IMR-90 (cell line): ENCODE results near the gene HIRA. TPM values are rescaled to one million over a fixed set of nuclear protein-coding genes. Genes with fewer than 3 reads are reported as not detected.

Experiments
- ATAC-seq: fragments of 200-7000 bp; cut with Tn5 transposase; 2 replicates; pipeline ENCODE4 v1.9.1; 2020; ENCODE audit warnings: low read depth, mild to moderate bottlenecking, moderate library complexity
- BruUV-seq: library from RNA; stranded (reverse); fragments of 400-500 nt; replicated peaks from 2 replicates; lab custom pipeline; 2021; lab: Mats Ljungman, UMichigan
- CTCF ChIA-PET: fragments of 300-600 bp; formaldehyde crosslinking; extraction: SDS; loops from one replicate; lab custom pipeline; 2021; ENCODE audit warnings: antibody characterized with exemption; lab: Yijun Ruan, JAX
- POLR2A ChIA-PET: fragments of 300-600 bp; sonication (Branson Sonifier 250); formaldehyde crosslinking; loops from one replicate; lab custom pipeline; 2022; ENCODE audit warnings: antibody characterized with exemption; ENCODE audit not compliant: unreplicated experiment; lab: Charles Lee
- DNase-seq: peaks from one replicate; pipeline ENCODE4 v3.0.0; 2013
- H2AFZ ChIP-seq: replicated peaks from 2 replicates; pipeline ENCODE3; 2013; ENCODE audit warnings: low read length, mild to moderate bottlenecking; ENCODE audit not compliant: poor library complexity
- H2AK5ac ChIP-seq: 2 replicates; pipeline ENCODE4 v1.6.1; 2013; ENCODE audit warnings: low read depth, low read length, inconsistent platforms
- H2AK9ac ChIP-seq: replicated peaks from 2 replicates; pipeline ENCODE3; 2013; ENCODE audit warnings: mild to moderate bottlenecking, low read depth, low read length, moderate library complexity; ENCODE audit not compliant: poor library complexity
- H2BK120ac ChIP-seq: 2 replicates; pipeline ENCODE4 v1.6.1; 2013; ENCODE audit warnings: low read depth, low read length, inconsistent platforms
- H2BK15ac ChIP-seq: 3 replicates; pipeline ENCODE4 v1.6.1; 2013; ENCODE audit warnings: low read depth, low read length, inconsistent platforms
- H2BK20ac ChIP-seq: 2 replicates; pipeline ENCODE4 v1.6.1; 2013; ENCODE audit warnings: low read depth, mild to moderate bottlenecking, inconsistent platforms, low read length, moderate library complexity
- H2BK5ac ChIP-seq: 2 replicates; pipeline ENCODE4 v1.6.1; 2013; ENCODE audit warnings: mild to moderate bottlenecking, low read depth, low read length, inconsistent platforms; ENCODE audit not compliant: poor library complexity, severe bottlenecking
- H3K14ac ChIP-seq: replicated peaks from 2 replicates; pipeline ENCODE4 v1.6.1; 2013; ENCODE audit warnings: low read depth, low read length, inconsistent platforms
- H3K18ac ChIP-seq: 2 replicates; pipeline ENCODE4 v1.6.1; 2013; ENCODE audit warnings: low read depth, low read length, control low read depth
- H3K23ac ChIP-seq: 2 replicates; pipeline ENCODE4 v1.6.1; 2013; ENCODE audit warnings: low read depth, low read length, inconsistent platforms
- H3K27ac ChIP-seq: 2 replicates; pipeline ENCODE4 v1.5.1; 2013; ENCODE audit warnings: mild to moderate bottlenecking, control low read depth, low read length; ENCODE audit not compliant: insufficient read depth
- H3K27me3 ChIP-seq: 2 replicates; pipeline ENCODE4 v1.6.1; 2013; ENCODE audit warnings: low read length; ENCODE audit not compliant: control insufficient read depth, insufficient read depth
- H3K36me3 ChIP-seq: 2 replicates; pipeline ENCODE4 v1.6.1; 2013; ENCODE audit warnings: low read length, mixed read lengths; ENCODE audit not compliant: control insufficient read depth, insufficient read depth
- H3K4ac ChIP-seq: 2 replicates; pipeline ENCODE4 v1.6.1; 2013; ENCODE audit warnings: low read depth, low read length, inconsistent platforms
- H3K4me1 ChIP-seq: 2 replicates; pipeline ENCODE4 v1.6.1; 2013; ENCODE audit warnings: low read length, mixed read lengths; ENCODE audit not compliant: control insufficient read depth, insufficient read depth
- H3K4me2 ChIP-seq: 2 replicates; pipeline ENCODE4 v1.6.1; 2013; ENCODE audit warnings: low read depth, mild to moderate bottlenecking, control low read depth, low read length, moderate library complexity
- H3K4me3 ChIP-seq: 2 replicates; pipeline ENCODE4 v1.5.1; 2013; ENCODE audit warnings: low read depth, mild to moderate bottlenecking, control low read depth, low read length, moderate library complexity; ENCODE audit not compliant: insufficient read depth
- H3K56ac ChIP-seq: 2 replicates; pipeline ENCODE4 v1.6.1; 2013; ENCODE audit warnings: low read length, inconsistent platforms; ENCODE audit not compliant: insufficient read depth; ENCODE audit errors: extremely low read depth
- H3K79me1 ChIP-seq, 2 experiments: 2 replicates each; pipeline ENCODE4 v1.6.1; 2013; ENCODE audit warnings: low read length in 2 of 2, inconsistent platforms in 1 of 2, low read depth in 1 of 2
- H3K9ac ChIP-seq: 2 replicates; pipeline ENCODE4 v1.6.1; 2013; ENCODE audit warnings: low read depth, low read length, control low read depth
- H3K9me1 ChIP-seq: 2 replicates; pipeline ENCODE4 v1.6.1; 2013; ENCODE audit warnings: low read length, inconsistent platforms; ENCODE audit not compliant: insufficient read depth
- H3K9me3 ChIP-seq: 2 replicates; pipeline ENCODE4 v1.6.1; 2013; ENCODE audit warnings: low read length; ENCODE audit not compliant: control insufficient read depth, insufficient read depth
- H4K20me1 ChIP-seq: 2 replicates; pipeline ENCODE4 v1.6.1; 2013; ENCODE audit warnings: low read length, inconsistent platforms; ENCODE audit not compliant: insufficient read depth
- H4K5ac ChIP-seq: 2 replicates; pipeline ENCODE4 v1.6.1; 2013; ENCODE audit warnings: mild to moderate bottlenecking, low read depth, low read length, control low read depth
- H4K8ac ChIP-seq, 2 experiments: 2 replicates each; pipeline ENCODE4 v1.6.1; 2013; ENCODE audit warnings: low read depth in 2 of 2, low read length in 2 of 2, control low read depth in 1 of 2, inconsistent platforms in 1 of 2
- H4K91ac ChIP-seq: 2 replicates; pipeline ENCODE4 v1.6.1; 2013; ENCODE audit warnings: low read depth, low read length, inconsistent platforms; ENCODE audit not compliant: insufficient read depth
- BHLHE40 ChIP-seq: fragments of 150-350 bp; IDR thresholded peaks from 2 replicates; pipeline ENCODE4 v1.6.1; 2016; ENCODE audit warnings: mild to moderate bottlenecking, low read depth, low read length
- CEBPB ChIP-seq: IDR thresholded peaks from 2 replicates; pipeline ENCODE4 v1.6.1; 2012; ENCODE audit warnings: low read depth, low read length, improper control_type of control experiment
- ELK1 ChIP-seq: fragments of 150-350 bp; IDR thresholded peaks from 2 replicates; pipeline ENCODE4 v1.6.1; 2016; ENCODE audit warnings: low read depth, mild to moderate bottlenecking, low read length, moderate library complexity, borderline replicate concordance
- FOS ChIP-seq: fragments of 150-350 bp; IDR thresholded peaks from 2 replicates; pipeline ENCODE4 v1.6.1; 2016; ENCODE audit warnings: low read depth, low read length
- MAFK ChIP-seq: IDR thresholded peaks from 2 replicates; pipeline ENCODE4 v1.6.1; 2012; ENCODE audit warnings: low read depth, low read length, improper control_type of control experiment
- MXI1 ChIP-seq: IDR thresholded peaks from 2 replicates; pipeline ENCODE4 v1.6.1; 2012; ENCODE audit warnings: low read depth, mild to moderate bottlenecking, low read length, moderate library complexity, borderline replicate concordance
- NFE2L2 ChIP-seq: fragments of 150-350 bp; IDR thresholded peaks from 2 replicates; pipeline ENCODE4 v1.6.1; 2016; ENCODE audit warnings: low read depth, mild to moderate bottlenecking, low read length
- POLR2A ChIP-seq: IDR thresholded peaks from 2 replicates; pipeline ENCODE4 v1.6.1; 2012; ENCODE audit warnings: mild to moderate bottlenecking, low read depth, low read length
- RCOR1 ChIP-seq: IDR thresholded peaks from 2 replicates; pipeline ENCODE4 v1.6.1; 2012; ENCODE audit warnings: mild to moderate bottlenecking, low read length, improper control_type of control experiment; ENCODE audit not compliant: insufficient replicate concordance
- RFX5 ChIP-seq: IDR thresholded peaks from 2 replicates; pipeline ENCODE4 v1.8.0; 2012; ENCODE audit warnings: low read depth, mild to moderate bottlenecking, low read length, moderate library complexity
- USF2 ChIP-seq: fragments of 150-350 bp; IDR thresholded peaks from 2 replicates; pipeline ENCODE4 v1.6.1; 2017; ENCODE audit warnings: mild to moderate bottlenecking, antibody characterized with exemption, low read length, low read depth
- dilution Hi-C: fragments of 300-500 bp; cut with HindIII; formaldehyde crosslinking; loops from one replicate; pipeline ENCODE4 v1.14.3; 2018; ENCODE audit warnings: low sequenced_read_pairs; ENCODE audit not compliant: unreplicated experiment
- in situ Hi-C: fragments of 300-500 bp; cut with MboI; formaldehyde crosslinking; loops from 3 replicates; pipeline ENCODE4 v1.14.3; 2019; ENCODE audit warnings: low sequenced_read_pairs, inconsistent platforms, mixed read lengths
- intact Hi-C: fragments of 100-400 bp; cut with micrococcal nuclease; formaldehyde crosslinking; loops from 2 replicates; pipeline ENCODE4 v1.10.0; 2022
- polyA plus RNA-seq, 3 experiments: library from polyadenylated mRNA; depleted of rRNA; stranded (reverse); fragments of >200 nt; gene quantifications; 2 replicates each; pipeline ENCODE4 v1.2.3, GENCODE V29; 2012; ENCODE audit warnings: low replicate concordance in 1 of 3
- total RNA-seq: library from RNA; depleted of rRNA; stranded (reverse); fragments of >200 nt; gene quantifications from 2 replicates; pipeline ENCODE4 v1.2.3, GENCODE V29; 2012
- TF ChIP-seq, protein P1 (sequence below): conservative IDR thresholded peaks from 2 replicates; pipeline ENCODE4 v1.5.1; 2012; ENCODE audit warnings: mild to moderate bottlenecking, low read depth, low read length, improper control_type of control experiment

Gene HIRA
- total and polyA plus RNA-seq, 2 of the 4 experiments (the other 2 are of a cell fraction), result 14.5 to 24.2 TPM

DNA sequence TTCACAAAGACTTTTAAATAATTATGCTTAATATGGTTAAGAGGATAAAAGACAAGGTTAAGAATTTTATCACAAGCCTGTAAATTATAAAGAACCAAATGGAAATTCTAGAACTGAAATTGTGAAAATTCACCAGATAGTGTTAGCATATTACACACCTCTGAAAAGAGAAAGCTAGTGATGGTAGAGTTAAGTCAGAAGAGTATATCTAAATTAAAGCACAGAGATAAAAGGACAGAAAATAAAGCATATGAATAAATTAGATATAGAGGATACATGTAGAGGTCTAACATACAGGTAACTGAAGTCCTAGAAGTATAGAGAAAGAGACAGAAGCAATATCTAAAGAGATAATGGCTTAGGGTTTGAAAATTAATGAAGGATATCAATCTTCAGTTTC is 135.8 kb downstream of the HIRA start:
- Histone ChIP-seq H3K23ac (no peak overlapping the region), H2BK20ac (no peak overlapping the region), H4K8ac (no peak overlapping the region), H2BK120ac (no peak overlapping the region), H3K79me1 (peaks cover 0 to 4% of the 10 kb centered on the region in 2 experiments; a peak in 2 of 4 replicates), H3K27ac (no peak overlapping the region), H3K56ac (no peak overlapping the region), H2BK15ac (no peak overlapping the region), H4K5ac (no peak overlapping the region), H3K9me1 (peaks cover 6% of the 10 kb centered on the region), H2AFZ (no peak overlapping the region), H3K4ac (no peak overlapping the region), H3K9ac (no peak overlapping the region), H2AK9ac (no peak overlapping the region), H2BK5ac (no peak overlapping the region), H3K27me3 (peaks cover 4% of the 10 kb centered on the region), H4K91ac (no peak overlapping the region), H4K20me1 (0 out of 2 replicates have a peak, but pooled peaks cover 1% of the 10 kb centered on the region), H2AK5ac (no peak overlapping the region), H3K4me2 (no peak overlapping the region), H3K36me3 (no peaks in the 10 kb centered on the region), H3K18ac (no peak overlapping the region), H3K14ac (no peak overlapping the region), H3K4me3 (no peak overlapping the region), H3K9me3 (no peaks in the 10 kb centered on the region), H3K4me1 (peaks cover under 1% of the 10 kb centered on the region; the same call in 1 of the 2 replicates)
- DNase-seq, result no peak
- dilution Hi-C loops (no loop called here), in situ Hi-C loops (no loop called here), intact Hi-C loops (loop anchor here (10.0 kb wide), 1 partner anchor 129 kb away; no protein-coding TSS in a partner anchor)
- BruUV-seq, result no TSS peak
- ATAC-seq, result no peak
- POLR2A ChIA-PET, result no interaction called here
- TF ChIP-seq POLR2A (no peak), NFE2L2 (no peak), USF2 (no peak), BHLHE40 (no peak), RFX5 (no peak), CEBPB (no peak), RCOR1 (no peak), MXI1 (no peak), FOS (no peak), MAFK (no peak), ELK1 (no peak)
- TF ChIP-seq, protein P1, sequence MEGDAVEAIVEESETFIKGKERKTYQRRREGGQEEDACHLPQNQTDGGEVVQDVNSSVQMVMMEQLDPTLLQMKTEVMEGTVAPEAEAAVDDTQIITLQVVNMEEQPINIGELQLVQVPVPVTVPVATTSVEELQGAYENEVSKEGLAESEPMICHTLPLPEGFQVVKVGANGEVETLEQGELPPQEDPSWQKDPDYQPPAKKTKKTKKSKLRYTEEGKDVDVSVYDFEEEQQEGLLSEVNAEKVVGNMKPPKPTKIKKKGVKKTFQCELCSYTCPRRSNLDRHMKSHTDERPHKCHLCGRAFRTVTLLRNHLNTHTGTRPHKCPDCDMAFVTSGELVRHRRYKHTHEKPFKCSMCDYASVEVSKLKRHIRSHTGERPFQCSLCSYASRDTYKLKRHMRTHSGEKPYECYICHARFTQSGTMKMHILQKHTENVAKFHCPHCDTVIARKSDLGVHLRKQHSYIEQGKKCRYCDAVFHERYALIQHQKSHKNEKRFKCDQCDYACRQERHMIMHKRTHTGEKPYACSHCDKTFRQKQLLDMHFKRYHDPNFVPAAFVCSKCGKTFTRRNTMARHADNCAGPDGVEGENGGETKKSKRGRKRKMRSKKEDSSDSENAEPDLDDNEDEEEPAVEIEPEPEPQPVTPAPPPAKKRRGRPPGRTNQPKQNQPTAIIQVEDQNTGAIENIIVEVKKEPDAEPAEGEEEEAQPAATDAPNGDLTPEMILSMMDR, result no peak
- CTCF ChIA-PET, result interaction anchor here (0.6 to 1.0 kb wide), 2 partner anchors 301 to 334 kb away, joined by 3 to 4 read pairs; no protein-coding TSS in a partner anchor
